ENCODE results near the gene RUNX1.

GRCh38 chr21:35053356-35054096, 4.4 kb upstream of the RUNX1 start:
- TF ChIP-seq CTCF (IDR thresholded peaks at IDR 0.05) (no peak), ZFX (IDR thresholded peaks at IDR 0.05; ENCODE audit: borderline replicate concordance) (no peak)

All from 22Rv1 (cell line).